ENCODE data around the gene ISL2. TPM values are rescaled to one million over a fixed set of nuclear protein-coding genes. Genes with fewer than 3 reads are reported as not detected.

The ISL2 gene
- total and polyA plus RNA-seq, 7 experiments from 2014 or later, result 0.21 to 0.51 (median 0.27) TPM; not detected in 4

DNA sequence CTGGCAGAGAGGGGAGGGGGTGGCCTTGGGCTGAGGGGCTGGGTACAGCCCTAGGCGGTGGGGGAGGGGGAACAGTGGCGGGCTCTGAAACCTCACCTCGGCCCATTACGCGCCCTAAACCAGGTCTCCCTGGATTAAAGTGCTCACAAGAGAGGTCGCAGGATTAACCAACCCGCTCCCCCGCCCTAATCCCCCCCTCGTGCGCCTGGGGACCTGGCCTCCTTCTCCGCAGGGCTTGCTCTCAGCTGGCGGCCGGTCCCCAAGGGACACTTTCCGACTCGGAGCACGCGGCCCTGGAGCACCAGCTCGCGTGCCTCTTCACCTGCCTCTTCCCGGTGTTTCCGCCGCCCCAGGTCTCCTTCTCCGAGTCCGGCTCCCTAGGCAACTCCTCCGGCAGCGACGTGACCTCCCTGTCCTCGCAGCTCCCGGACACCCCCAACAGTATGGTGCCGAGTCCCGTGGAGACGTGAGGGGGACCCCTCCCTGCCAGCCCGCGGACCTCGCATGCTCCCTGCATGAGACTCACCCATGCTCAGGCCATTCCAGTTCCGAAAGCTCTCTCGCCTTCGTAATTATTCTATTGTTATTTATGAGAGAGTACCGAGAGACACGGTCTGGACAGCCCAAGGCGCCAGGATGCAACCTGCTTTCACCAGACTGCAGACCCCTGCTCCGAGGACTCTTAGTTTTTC lies 4.9 kb downstream of the ISL2 start:
- Histone ChIP-seq H3K4me1 (ENCODE audit: control insufficient read depth in 2 of 2, insufficient read depth in 2 of 2, low read length in 2 of 2) (peaks cover 41 to 58% of the 10 kb centered on the region in 2 donors), H3K9me3 (ENCODE audit: control insufficient read depth in 2 of 3, low read length in 3 of 3) (no peaks in the 10 kb centered on the region), H3K27ac (ENCODE audit: low read depth, low read length) (no peak overlapping the region), H3K36me3 (ENCODE audit: control insufficient read depth in 2 of 3, insufficient read depth in 3 of 3, low read length in 3 of 3) (no peaks in the 10 kb centered on the region), H3K4me3 (ENCODE audit: low read length) (no peak overlapping the region), H3K27me3 (ENCODE audit: control insufficient read depth in 2 of 2, insufficient read depth in 2 of 2, low read length in 2 of 2) (peaks cover 39 to 71% of the 10 kb centered on the region in 2 donors)
- intact Hi-C loops (cut with micrococcal nuclease), result loop anchor here (2.0 to 10.0 kb wide), 3 partner anchors 31 to 277 kb away; partner anchors contain the start of gene ETFA (in 1 of the 2)
- ATAC-seq, result no peak
- H3K27me3 Mint-ChIP-seq, result peaks cover 73 to 85% (median 78%) of the 10 kb centered on the region in 5 donors
- peak in 1 of 9 donors; percentile 13 for DNase-seq
- CTCF ChIA-PET, result no interaction called here
- H3K27ac Mint-ChIP-seq, result peak overlapping the region in 3 of 9 donors; percentile 28 to 60 (median 45)
- POLR2A ChIA-PET, result no interaction called here
- peak overlapping the region; percentile 65 to 93 (median 87) for H3K4me3 Mint-ChIP-seq
- peaks cover 0 to 23% (median 0%) of the 10 kb centered on the region in 5 donors for H3K36me3 Mint-ChIP-seq
- peaks cover 40 to 73% (median 62%) of the 10 kb centered on the region in 7 donors for H3K4me1 Mint-ChIP-seq
- peaks cover 0 to 15% (median 1%) of the 10 kb centered on the region in 11 donors for H3K9me3 Mint-ChIP-seq

DNA sequence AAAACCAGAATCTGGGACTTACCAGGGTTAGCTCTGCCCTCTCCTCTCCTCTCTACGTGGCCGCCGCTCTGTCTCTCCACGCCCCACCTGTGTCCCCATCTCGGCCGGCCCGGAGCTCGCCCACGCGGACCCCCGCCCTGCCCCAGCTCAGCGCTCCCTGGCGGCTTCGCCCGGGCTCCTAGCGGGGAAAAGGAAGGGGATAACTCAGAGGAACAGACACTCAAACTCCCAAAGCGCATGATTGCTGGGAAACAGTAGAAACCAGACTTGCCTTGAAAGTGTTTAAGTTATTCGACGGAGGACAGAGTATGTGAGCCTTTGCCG lies 5.4 kb downstream of the ISL2 start:
- H3K9me3 ChIP-seq (ENCODE audit: control insufficient read depth in 2 of 3, low read length in 3 of 3), result no peaks in the 10 kb centered on the region
- Mint-ChIP-seq H3K27ac (peak overlapping the region in 3 of 9 donors; percentile 28 to 60 (median 45)), H3K27me3 (peaks cover 68 to 82% (median 73%) of the 10 kb centered on the region in 5 donors), H3K4me3 (peak overlapping the region; percentile 65 to 93 (median 80)), H3K36me3 (peaks cover 0 to 20% (median 0%) of the 10 kb centered on the region in 5 donors), H3K9me3 (peaks cover 0 to 11% (median 0%) of the 10 kb centered on the region in 11 donors), H3K4me1 (peaks cover 35 to 68% (median 57%) of the 10 kb centered on the region in 7 donors)
- peaks cover 43 to 58% of the 10 kb centered on the region in 2 donors for H3K4me1 ChIP-seq (ENCODE audit: control insufficient read depth in 2 of 2, insufficient read depth in 2 of 2, low read length in 2 of 2)
- ChIA-PET CTCF (no interaction called here), POLR2A (no interaction called here)
- no peaks in the 10 kb centered on the region for H3K36me3 ChIP-seq (ENCODE audit: control insufficient read depth in 2 of 3, insufficient read depth in 3 of 3, low read length in 3 of 3)
- intact Hi-C loops (cut with micrococcal nuclease), result loop anchor here in 1 of 2 donors (5.0 to 10.0 kb wide), 2 partner anchors 150 to 277 kb away; no protein-coding TSS in a partner anchor
- H3K4me3 ChIP-seq (ENCODE audit: low read length), result no peak overlapping the region
- peak in 2 of 9 donors; percentile 22 to 24 for DNase-seq
- no peak overlapping the region for H3K27ac ChIP-seq (ENCODE audit: low read depth, low read length)
- H3K27me3 ChIP-seq (ENCODE audit: control insufficient read depth in 2 of 2, insufficient read depth in 2 of 2, low read length in 2 of 2), result peaks cover 39 to 66% of the 10 kb centered on the region in 2 donors
- no peak for ATAC-seq

DNA sequence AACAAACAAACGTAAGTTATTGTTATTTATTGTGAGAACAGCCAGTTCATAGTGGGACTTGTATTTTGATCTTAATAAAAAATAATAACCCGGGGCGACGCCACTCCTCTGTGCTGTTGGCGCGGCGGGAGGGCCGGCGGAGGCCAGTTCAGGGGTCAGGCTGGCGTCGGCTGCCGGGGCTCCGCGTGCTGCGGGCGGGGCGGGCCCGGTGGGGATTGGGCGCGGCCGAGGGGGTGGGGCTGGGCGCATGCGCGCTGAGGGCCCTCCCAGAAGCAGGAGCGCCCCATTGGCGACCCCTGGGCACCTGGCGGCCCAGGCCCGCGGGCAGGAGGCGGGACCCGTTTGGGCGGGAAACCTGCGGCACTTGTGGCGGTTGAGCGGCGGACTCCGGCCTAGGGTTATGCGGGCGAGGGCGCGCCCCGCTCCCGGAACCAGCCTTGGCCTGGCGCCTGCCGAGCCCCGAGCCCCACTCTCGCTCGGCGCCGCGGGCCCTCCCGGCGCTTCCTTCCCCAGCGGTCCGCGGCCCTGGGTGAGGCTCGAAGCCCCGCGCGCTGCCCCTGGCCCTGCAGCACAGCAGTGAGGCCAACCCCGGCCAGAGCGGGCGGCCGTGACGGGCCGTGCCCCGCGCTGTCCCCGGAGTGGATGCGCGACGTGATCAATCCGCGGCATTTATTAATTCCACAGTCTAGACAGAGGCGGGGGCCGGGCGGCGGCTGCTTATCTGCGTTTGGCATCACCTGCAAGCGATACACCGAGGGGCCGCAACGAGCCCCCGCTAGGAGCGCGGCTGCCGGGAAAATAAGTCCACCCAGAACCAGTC lies 6.0 kb downstream of the ISL2 start:
- Histone ChIP-seq H3K4me3 (ENCODE audit: low read length) (no peak overlapping the region), H3K9me3 (ENCODE audit: control insufficient read depth in 2 of 3, low read length in 3 of 3) (no peaks in the 10 kb centered on the region), H3K27ac (ENCODE audit: low read depth, low read length) (no peak overlapping the region), H3K36me3 (ENCODE audit: control insufficient read depth in 2 of 3, insufficient read depth in 3 of 3, low read length in 3 of 3) (no peaks in the 10 kb centered on the region), H3K4me1 (ENCODE audit: control insufficient read depth in 2 of 2, insufficient read depth in 2 of 2, low read length in 2 of 2) (peaks cover 38 to 52% of the 10 kb centered on the region in 2 donors), H3K27me3 (ENCODE audit: control insufficient read depth in 2 of 2, insufficient read depth in 2 of 2, low read length in 2 of 2) (peaks cover 39 to 60% of the 10 kb centered on the region in 2 donors)
- intact Hi-C loops (cut with micrococcal nuclease), result loop anchor here in 1 of 2 donors (5.0 to 10.0 kb wide), 2 partner anchors 150 to 278 kb away; no protein-coding TSS in a partner anchor
- Mint-ChIP-seq H3K27me3 (peaks cover 65 to 79% (median 70%) of the 10 kb centered on the region in 5 donors), H3K27ac (peak overlapping the region in 2 of 9 donors; percentile 28 to 42), H3K4me3 (peak overlapping the region in 9 of 10 donors; percentile 65 to 93 (median 81)), H3K36me3 (peaks cover under 1 to 17% (median 2%) of the 10 kb centered on the region in 5 donors), H3K9me3 (peaks cover 0 to 11% (median 0%) of the 10 kb centered on the region in 11 donors), H3K4me1 (peaks cover 30 to 63% (median 52%) of the 10 kb centered on the region in 7 donors)
- POLR2A ChIA-PET, result no interaction called here
- CTCF ChIA-PET, result no interaction called here
- ATAC-seq, result no peak
- peak in 1 of 9 donors; percentile 23 for DNase-seq

- no peaks in the 10 kb centered on the region for H3K9me3 ChIP-seq (ENCODE audit: control insufficient read depth in 2 of 3, low read length in 3 of 3)
These were observed 6.9 kb downstream of the ISL2 start for GRCh38 chr15:76343313-76343996.

GRCh38 chr15:76344893-76345582 lies 8.5 kb downstream of the ISL2 start:
- Mint-ChIP-seq H3K27ac (peak overlapping the region in 2 of 9 donors; percentile 62 to 68), H3K4me1 (peaks cover 16 to 49% (median 38%) of the 10 kb centered on the region in 7 donors), H3K4me3 (peak overlapping the region; percentile 40 to 82 (median 66)), H3K36me3 (peaks cover 10 to 20% (median 17%) of the 10 kb centered on the region in 5 donors), H3K9me3 (peaks cover 0 to 13% (median 1%) of the 10 kb centered on the region in 11 donors), H3K27me3 (peaks cover 60 to 80% (median 62%) of the 10 kb centered on the region in 5 donors)
- intact Hi-C loops (cut with micrococcal nuclease), result loop anchor here in 1 of 2 donors (5.0 to 10.0 kb wide), 2 partner anchors 153 to 280 kb away; no protein-coding TSS in a partner anchor
- ChIA-PET POLR2A (interaction anchor here (0.8 to 0.9 kb wide), 2 partner anchors 12 to 20 kb away, joined by 3 to 4 read pairs; no protein-coding TSS in a partner anchor), CTCF (no interaction called here)
- no peak for ATAC-seq
- peaks cover 31 to 38% of the 10 kb centered on the region in 2 donors for H3K27me3 ChIP-seq (ENCODE audit: control insufficient read depth in 2 of 2, insufficient read depth in 2 of 2, low read length in 2 of 2)
- H3K36me3 ChIP-seq (ENCODE audit: control insufficient read depth in 2 of 3, insufficient read depth in 3 of 3, low read length in 3 of 3), result no peaks in the 10 kb centered on the region
- peaks cover 29% of the 10 kb centered on the region in 2 donors for H3K4me1 ChIP-seq (ENCODE audit: control insufficient read depth in 2 of 2, insufficient read depth in 2 of 2, low read length in 2 of 2)
- no peak overlapping the region for H3K27ac ChIP-seq (ENCODE audit: low read depth, low read length)
- no peak overlapping the region for H3K4me3 ChIP-seq (ENCODE audit: low read length)
- H3K9me3 ChIP-seq (ENCODE audit: control insufficient read depth in 2 of 3, low read length in 3 of 3), result no peaks in the 10 kb centered on the region
- DNase-seq, result no peak

More at GRCh38 chr15:76343313-76343996, 6.9 kb downstream of the ISL2 start:
- H3K27ac ChIP-seq (ENCODE audit: low read depth, low read length), result no peak overlapping the region
- H3K4me3 ChIP-seq (ENCODE audit: low read length), result no peak overlapping the region
- CTCF ChIA-PET, result no interaction called here
- Mint-ChIP-seq H3K4me3 (peak overlapping the region in 9 of 10 donors; percentile 2 to 53 (median 36)), H3K4me1 (peaks cover 28 to 65% (median 52%) of the 10 kb centered on the region in 7 donors), H3K27me3 (peaks cover 70 to 85% (median 75%) of the 10 kb centered on the region in 5 donors), H3K27ac (no peak overlapping the region), H3K36me3 (peaks cover 9 to 23% (median 10%) of the 10 kb centered on the region in 5 donors), H3K9me3 (peaks cover 0 to 13% (median 1%) of the 10 kb centered on the region in 11 donors)
- ATAC-seq (no peak), DNase-seq (peak in 1 of 9 donors; percentile 20)
- POLR2A ChIA-PET, result no interaction called here
- peaks cover 36 to 43% of the 10 kb centered on the region in 2 donors for H3K4me1 ChIP-seq (ENCODE audit: control insufficient read depth in 2 of 2, insufficient read depth in 2 of 2, low read length in 2 of 2)
- no peaks in the 10 kb centered on the region for H3K36me3 ChIP-seq (ENCODE audit: control insufficient read depth in 2 of 3, insufficient read depth in 3 of 3, low read length in 3 of 3)
- peaks cover 42 to 54% of the 10 kb centered on the region in 2 donors for H3K27me3 ChIP-seq (ENCODE audit: control insufficient read depth in 2 of 2, insufficient read depth in 2 of 2, low read length in 2 of 2)
- intact Hi-C loops (cut with micrococcal nuclease), result loop anchor here in 1 of 2 donors (5.0 to 10.0 kb wide), 2 partner anchors 151 to 279 kb away; no protein-coding TSS in a partner anchor

Measured in naive thymus-derived CD4-positive, alpha-beta T cell (primary cell).